ENCODE measurements around the gene PGLYRP2.

- TF ChIP-seq KAT2B (IDR thresholded peaks at IDR 0.05; ENCODE audit: low read depth, low read length): no peak
- TF ChIP-seq MXD1 (CRISPR knock-in tag; IDR thresholded peaks at IDR 0.05; ENCODE audit: borderline replicate concordance, poor library complexity, severe bottlenecking): peak; percentile 75
- TF ChIP-seq RFX5 (IDR thresholded peaks at IDR 0.05; ENCODE audit: low read depth, low read length): no peak
- no peak for TF ChIP-seq PPARD (CRISPR knock-in tag; IDR thresholded peaks at IDR 0.05)
Observed at GRCh38 chr19:15432629-15433518, 46.4 kb downstream of the PGLYRP2 start.
